B cell (primary cell): Measurements from ENCODE around the gene LIME1.

Experiments used
- EZH2 ChIP-seq: IDR thresholded peaks from 2 replicates; pipeline ENCODE4 v1.6.1; 2012; ENCODE audit warnings: borderline replicate concordance, low read depth, mild to moderate bottlenecking, moderate library complexity, low read length; ENCODE audit not compliant: insufficient read depth, poor library complexity, severe bottlenecking
- TF ChIP-seq, protein P1 (sequence below): fragments of 200-600 bp; IDR thresholded peaks from one replicate; pipeline ENCODE4 v1.8.0; 2022; ENCODE audit warnings: antibody characterized with exemption, mild to moderate bottlenecking

DNA sequence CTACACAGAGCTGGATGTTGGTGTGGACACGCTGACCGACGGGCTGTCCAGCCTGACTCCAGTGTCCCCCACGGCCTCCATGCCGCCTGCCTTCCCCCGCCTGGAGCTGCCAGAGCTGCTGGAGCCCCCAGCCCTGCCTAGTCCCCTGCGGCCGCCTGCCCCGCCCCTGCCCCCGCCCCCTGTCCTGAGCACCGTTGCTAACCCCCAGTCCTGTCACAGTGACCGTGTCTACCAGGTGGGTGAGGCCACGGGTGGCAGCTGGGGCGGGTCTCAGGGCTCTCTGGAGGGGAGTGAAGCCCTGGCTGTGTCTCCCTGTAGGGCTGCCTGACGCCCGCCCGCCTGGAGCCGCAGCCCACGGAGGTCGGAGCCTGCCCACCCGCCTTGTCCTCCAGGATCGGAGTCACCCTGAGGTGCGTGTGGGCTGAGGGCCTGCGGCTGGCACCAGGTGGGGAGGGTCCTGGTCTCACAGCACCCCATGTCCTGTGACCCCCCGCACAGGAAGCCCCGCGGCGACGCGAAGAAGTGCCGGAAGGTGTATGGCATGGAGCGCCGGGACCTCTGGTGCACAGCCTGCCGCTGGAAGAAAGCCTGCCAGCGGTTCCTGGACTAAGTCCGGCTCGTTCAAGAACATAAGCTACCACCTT, 6.0 kb downstream of the LIME1 start:
- TF ChIP-seq, protein P1, sequence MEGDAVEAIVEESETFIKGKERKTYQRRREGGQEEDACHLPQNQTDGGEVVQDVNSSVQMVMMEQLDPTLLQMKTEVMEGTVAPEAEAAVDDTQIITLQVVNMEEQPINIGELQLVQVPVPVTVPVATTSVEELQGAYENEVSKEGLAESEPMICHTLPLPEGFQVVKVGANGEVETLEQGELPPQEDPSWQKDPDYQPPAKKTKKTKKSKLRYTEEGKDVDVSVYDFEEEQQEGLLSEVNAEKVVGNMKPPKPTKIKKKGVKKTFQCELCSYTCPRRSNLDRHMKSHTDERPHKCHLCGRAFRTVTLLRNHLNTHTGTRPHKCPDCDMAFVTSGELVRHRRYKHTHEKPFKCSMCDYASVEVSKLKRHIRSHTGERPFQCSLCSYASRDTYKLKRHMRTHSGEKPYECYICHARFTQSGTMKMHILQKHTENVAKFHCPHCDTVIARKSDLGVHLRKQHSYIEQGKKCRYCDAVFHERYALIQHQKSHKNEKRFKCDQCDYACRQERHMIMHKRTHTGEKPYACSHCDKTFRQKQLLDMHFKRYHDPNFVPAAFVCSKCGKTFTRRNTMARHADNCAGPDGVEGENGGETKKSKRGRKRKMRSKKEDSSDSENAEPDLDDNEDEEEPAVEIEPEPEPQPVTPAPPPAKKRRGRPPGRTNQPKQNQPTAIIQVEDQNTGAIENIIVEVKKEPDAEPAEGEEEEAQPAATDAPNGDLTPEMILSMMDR = no peak
- TF ChIP-seq EZH2 = no peak
